HCT116 (cell line): ENCODE data around the gene EHBP1. TPM values are rescaled to one million over a fixed set of nuclear protein-coding genes. Genes with fewer than 3 reads are reported as not detected.

ENCODE experiments used
- ATAC-seq: fragments of 200-7000 bp; cut with Tn5 transposase; 2 replicates; pipeline ENCODE4 v1.9.1; 2020; ENCODE audit warnings: mild to moderate bottlenecking, moderate library complexity
- BruUV-seq: library from RNA; stranded (reverse); fragments of 400-500 nt; replicated peaks from 2 replicates; lab custom pipeline; 2021; lab: Mats Ljungman, UMichigan
- CTCF ChIA-PET: fragments of 300-600 bp; sonication (Branson Sonifier 250); formaldehyde crosslinking; loops from one replicate; lab custom pipeline; 2021; ENCODE audit warnings: antibody characterized with exemption; lab: Charles Lee
- POLR2A ChIA-PET: fragments of 300-600, 350-600 bp; sonication (Branson Sonifier 250); formaldehyde crosslinking; loops from one replicate; lab custom pipeline; 2021; ENCODE audit warnings: antibody characterized with exemption; lab: Charles Lee
- RAD21 ChIA-PET, 2 experiments: fragments of 300-600 bp; sonication (Branson Sonifier 250); formaldehyde crosslinking; loops; one replicate each; lab custom pipeline; 2023; ENCODE audit warnings: low total read pairs in 2 of 2; ENCODE audit not compliant: uncharacterized antibody in 2 of 2, unreplicated experiment in 2 of 2, low non-redundant PET in 1 of 2; lab: Charles Lee
- DNase-seq: peaks from one replicate; pipeline ENCODE4 v3.0.0-alpha.2; 2010; ENCODE audit warnings: low read depth, low spot score
- H2AFZ ChIP-seq: fragments of 200-600 bp; shearing (Covaris generic), sonication (generic); 2 replicates; pipeline ENCODE4 v1.6.1; 2017; ENCODE audit warnings: low read depth, mixed run types, mixed read lengths, antibody characterized with exemption, low read length; ENCODE audit not compliant: poor library complexity, severe bottlenecking
- H3K27ac ChIP-seq: 2 replicates; pipeline ENCODE4 v1.5.1; 2012; ENCODE audit warnings: low read depth, low read length
- H3K27me3 ChIP-seq: fragments of 200-600 bp; sonication (generic); 2 replicates; pipeline ENCODE4 v1.6.1; 2016; ENCODE audit warnings: mixed run types, low read length, mixed read lengths; ENCODE audit not compliant: insufficient read depth
- H3K36me3 ChIP-seq, 2 experiments: fragments of 200-500 bp in 1 of 2; fragments of 200-600 bp in 1 of 2; sonication (Bioruptor generic) in 1 of 2; sonication (generic) in 1 of 2; 2 replicates each; pipeline versions ENCODE4 v1.5.1 to v1.6.1; 2014 to 2016; ENCODE audit warnings: low read length in 2 of 2, inconsistent platforms in 1 of 2, mixed read lengths in 1 of 2, mixed run types in 1 of 2; ENCODE audit not compliant: insufficient read depth in 2 of 2, control insufficient read depth in 1 of 2
- H3K4me1 ChIP-seq, 2 experiments: fragments of 200-600 bp in 1 of 2; sonication (generic) in 1 of 2; 2 replicates each; pipeline versions ENCODE4 v1.5.1 to v1.6.1; 2012 to 2017; ENCODE audit warnings: low read length in 2 of 2, inconsistent platforms in 1 of 2, mild to moderate bottlenecking in 1 of 2, mixed read lengths in 1 of 2, mixed run types in 1 of 2, moderate library complexity in 1 of 2; ENCODE audit not compliant: insufficient read depth in 2 of 2, control insufficient read depth in 1 of 2
- H3K4me2 ChIP-seq: fragments of 200-600 bp; sonication (generic); 2 replicates; pipeline ENCODE4 v1.6.1; 2017; ENCODE audit warnings: mixed run types, low read length, mixed read lengths
- H3K4me3 ChIP-seq, 2 experiments: fragments of 200-600 bp in 1 of 2; sonication (generic) in 1 of 2; replicated peaks in 1 of 2; 2 replicates each; pipeline ENCODE4 v1.5.1; 2011 to 2016; ENCODE audit warnings: low read length in 2 of 2, control low read depth in 1 of 2, low read depth in 1 of 2, mild to moderate bottlenecking in 1 of 2, mixed read lengths in 1 of 2, mixed run types in 1 of 2
- H3K79me2 ChIP-seq: fragments of 200-600 bp; sonication (generic); 2 replicates; pipeline ENCODE4 v1.6.1; 2017; ENCODE audit warnings: mild to moderate bottlenecking, mixed run types, low read length, moderate library complexity, mixed read lengths; ENCODE audit not compliant: insufficient read depth
- H3K9ac ChIP-seq: fragments of 200-600 bp; sonication (generic); 2 replicates; pipeline ENCODE4 v1.6.1; 2016; ENCODE audit warnings: low read length, mixed read lengths
- H3K9me2 ChIP-seq: fragments of 200-600 bp; sonication (generic), shearing (Covaris generic); 2 replicates; pipeline ENCODE4 v1.6.1; 2017; ENCODE audit warnings: mixed run types, mild to moderate bottlenecking, moderate library complexity; ENCODE audit not compliant: insufficient read depth
- H3K9me3 ChIP-seq, 2 experiments: fragments of 200-500 bp in 1 of 2; fragments of 200-600 bp in 1 of 2; sonication (Bioruptor generic) in 1 of 2; sonication (generic) in 1 of 2; 2 replicates each; pipeline ENCODE4 v1.6.1; 2014 to 2017; ENCODE audit warnings: low read length in 2 of 2, mixed read lengths in 2 of 2, inconsistent platforms in 1 of 2, low read depth in 1 of 2, mild to moderate bottlenecking in 1 of 2, mixed run types in 1 of 2, moderate library complexity in 1 of 2; ENCODE audit not compliant: control insufficient read depth in 1 of 2, insufficient read depth in 1 of 2
- H4K20me1 ChIP-seq: fragments of 200-600 bp; sonication (generic), shearing (Covaris generic); 2 replicates; pipeline ENCODE4 v1.6.1; 2017; ENCODE audit warnings: mixed run types, mild to moderate bottlenecking, moderate library complexity; ENCODE audit not compliant: insufficient read depth
- JUND ChIP-seq: IDR thresholded peaks from 2 replicates; pipeline ENCODE4 v1.6.1; 2012
- POLR2AphosphoS5 ChIP-seq: IDR thresholded peaks from 2 replicates; pipeline ENCODE4 v1.6.1; 2011; ENCODE audit warnings: mild to moderate bottlenecking, low read depth, low read length, moderate library complexity
- REST ChIP-seq: IDR thresholded peaks from 2 replicates; pipeline ENCODE4 v1.6.1; 2012; ENCODE audit warnings: low read depth
- SIN3A ChIP-seq: IDR thresholded peaks from 2 replicates; pipeline ENCODE4 v1.6.1; 2012; ENCODE audit warnings: low read depth
- TCF7L2 ChIP-seq: IDR thresholded peaks from 2 replicates; pipeline ENCODE4 v1.7.0; 2011; ENCODE audit warnings: borderline replicate concordance, inconsistent platforms; ENCODE audit not compliant: insufficient read depth, insufficient read length; ENCODE audit errors: extremely low read depth
- ZFX ChIP-seq: fragments of 450-650 bp; IDR thresholded peaks from 2 replicates; pipeline ENCODE4 v1.6.1; 2017
- ZNF274 ChIP-seq: fragments of 200-500 bp; sonication (Bioruptor generic); IDR thresholded peaks from 2 replicates; pipeline ENCODE4 v1.6.1; 2014; ENCODE audit warnings: mild to moderate bottlenecking, low read depth, low read length, inconsistent platforms
- intact Hi-C: fragments of 100-400 bp; cut with micrococcal nuclease; formaldehyde crosslinking; loops from 2 replicates; pipeline ENCODE4 v1.10.0; 2022
- total RNA-seq: library from RNA; stranded (reverse); gene quantifications from one replicate; pipeline ENCODE4 v1.2.1, GENCODE V29; 2021; ENCODE audit not compliant: unreplicated experiment

Gene EHBP1
- total RNA-seq, 1 experiment from 2014 or later = 89.9 TPM

- H3K79me2 ChIP-seq = peaks cover 100% of the 10 kb centered on the region
- no peaks in the 10 kb centered on the region for H3K9me3 ChIP-seq
- POLR2A ChIA-PET = no interaction called here
- no peaks in the 10 kb centered on the region for H4K20me1 ChIP-seq
- no peak for DNase-seq
- H3K27ac ChIP-seq = no peak overlapping the region
- 0 out of 2 replicates have a peak, but pooled peaks cover 2% of the 10 kb centered on the region for H3K9me2 ChIP-seq
- no peak overlapping the region for H3K4me2 ChIP-seq
- peaks cover 5 to 25% of the 10 kb centered on the region in 2 experiments; a peak in 2 of 4 replicates for H3K4me1 ChIP-seq
- RAD21 ChIA-PET = no interaction called here
- TF ChIP-seq JUND (no peak), TCF7L2 (no peak), ZFX (no peak), POLR2AphosphoS5 (no peak), REST (no peak), ZNF274 (no peak), SIN3A (no peak)
- H3K4me3 ChIP-seq = no peak overlapping the region
- ATAC-seq = no peak
- CTCF ChIA-PET = no interaction called here
- no peaks in the 10 kb centered on the region for H3K27me3 ChIP-seq
- BruUV-seq = no TSS peak
- no peak overlapping the region for H2AFZ ChIP-seq
- intact Hi-C loops = no loop called here
- H3K36me3 ChIP-seq = peaks cover 10 to 33% of the 10 kb centered on the region in 2 experiments
- H3K9ac ChIP-seq = no peak overlapping the region
These were observed 11.3 kb downstream of the EHBP1 start for GRCh38 chr2:62716768-62717167.
